ENCODE data around the gene NPAS3.

DNA sequence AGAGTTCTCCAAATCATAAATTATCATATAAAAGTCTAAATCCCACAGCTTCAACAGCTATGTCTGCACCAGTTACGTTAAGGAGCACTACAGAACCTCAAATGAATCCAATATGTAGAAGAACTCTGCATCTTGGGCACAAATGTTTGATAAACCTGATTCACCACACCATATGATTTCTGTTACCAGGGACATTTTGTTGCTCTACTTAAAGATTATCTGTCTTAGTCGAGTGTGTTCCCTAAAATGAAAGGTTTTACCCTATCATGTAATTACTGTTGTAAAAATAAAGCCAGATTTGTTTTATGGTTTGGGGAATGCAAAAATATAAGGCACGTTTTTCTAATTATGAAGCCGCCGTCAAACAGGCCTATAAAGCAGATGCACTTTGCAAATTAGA lies 649.1 kb downstream of the NPAS3 start:
- no peak for TF ChIP-seq EZH2 (IDR thresholded peaks at IDR 0.05; ENCODE audit: borderline replicate concordance, low read depth, low read length, severe bottlenecking)
- TF ChIP-seq, protein P1, sequence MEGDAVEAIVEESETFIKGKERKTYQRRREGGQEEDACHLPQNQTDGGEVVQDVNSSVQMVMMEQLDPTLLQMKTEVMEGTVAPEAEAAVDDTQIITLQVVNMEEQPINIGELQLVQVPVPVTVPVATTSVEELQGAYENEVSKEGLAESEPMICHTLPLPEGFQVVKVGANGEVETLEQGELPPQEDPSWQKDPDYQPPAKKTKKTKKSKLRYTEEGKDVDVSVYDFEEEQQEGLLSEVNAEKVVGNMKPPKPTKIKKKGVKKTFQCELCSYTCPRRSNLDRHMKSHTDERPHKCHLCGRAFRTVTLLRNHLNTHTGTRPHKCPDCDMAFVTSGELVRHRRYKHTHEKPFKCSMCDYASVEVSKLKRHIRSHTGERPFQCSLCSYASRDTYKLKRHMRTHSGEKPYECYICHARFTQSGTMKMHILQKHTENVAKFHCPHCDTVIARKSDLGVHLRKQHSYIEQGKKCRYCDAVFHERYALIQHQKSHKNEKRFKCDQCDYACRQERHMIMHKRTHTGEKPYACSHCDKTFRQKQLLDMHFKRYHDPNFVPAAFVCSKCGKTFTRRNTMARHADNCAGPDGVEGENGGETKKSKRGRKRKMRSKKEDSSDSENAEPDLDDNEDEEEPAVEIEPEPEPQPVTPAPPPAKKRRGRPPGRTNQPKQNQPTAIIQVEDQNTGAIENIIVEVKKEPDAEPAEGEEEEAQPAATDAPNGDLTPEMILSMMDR (IDR thresholded peaks at IDR 0.05; ENCODE audit: extremely low read depth in 1 of 2, insufficient read depth in 1 of 2, low read depth in 1 of 2, low read length in 2 of 2): no peak
- TF ChIP-seq, protein P2, sequence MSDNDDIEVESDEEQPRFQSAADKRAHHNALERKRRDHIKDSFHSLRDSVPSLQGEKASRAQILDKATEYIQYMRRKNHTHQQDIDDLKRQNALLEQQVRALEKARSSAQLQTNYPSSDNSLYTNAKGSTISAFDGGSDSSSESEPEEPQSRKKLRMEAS (IDR thresholded peaks at IDR 0.05; ENCODE audit: insufficient read depth, insufficient read length): no peak
- no peak for TF ChIP-seq GATA2 (IDR thresholded peaks at IDR 0.05; ENCODE audit: insufficient read depth, insufficient read length, low read depth, low read length)
- no peak for TF ChIP-seq MYC (IDR thresholded peaks at IDR 0.05; ENCODE audit: low read depth, low read length)

Measured in endothelial cell of umbilical vein (primary cell).